Measurements from ENCODE around the gene TSPAN33.

TSPAN33 gene

GRCh38 chr7:129136887-129137642, 7.4 kb upstream of the TSPAN33 start:
- no peak for DNase-seq (ENCODE audit: low read depth)

GRCh38 chr7:129143724-129144094, 798 bp upstream of the TSPAN33 start:
- no peak for DNase-seq (ENCODE audit: low read depth)

GRCh38 chr7:129144834-129145668, 544 bp downstream of the TSPAN33 start:
- DNase-seq (ENCODE audit: low read depth) = no peak

GRCh38 chr7:129146237-129146979, 1.9 kb downstream of the TSPAN33 start:
- no peak for DNase-seq (ENCODE audit: low read depth)

GRCh38 chr7:129147731-129148130, 3.2 kb downstream of the TSPAN33 start:
- no peak for DNase-seq (ENCODE audit: low read depth)

GRCh38 chr7:129149511-129149910, 5.0 kb downstream of the TSPAN33 start:
- DNase-seq (ENCODE audit: low read depth) = no peak

GRCh38 chr7:129150199-129150996, 5.9 kb downstream of the TSPAN33 start:
- DNase-seq (ENCODE audit: low read depth) = no peak

- no peak for DNase-seq (ENCODE audit: low read depth)
Measured at GRCh38 chr7:129157651-129158050, 13.1 kb downstream of the TSPAN33 start.

- no peak for DNase-seq (ENCODE audit: low read depth)
Measured at GRCh38 chr7:129159539-129159938, 15.0 kb downstream of the TSPAN33 start.

GRCh38 chr7:129160161-129160905, 15.8 kb downstream of the TSPAN33 start:
- DNase-seq (ENCODE audit: low read depth) = no peak

GRCh38 chr7:129161524-129162225, 17.2 kb downstream of the TSPAN33 start:
- DNase-seq (ENCODE audit: low read depth) = no peak

GRCh38 chr7:129162732-129163131, 18.2 kb downstream of the TSPAN33 start:
- no peak for DNase-seq (ENCODE audit: low read depth)

GRCh38 chr7:129163875-129164544, 19.5 kb downstream of the TSPAN33 start:
- no peak for DNase-seq (ENCODE audit: low read depth)

- DNase-seq (ENCODE audit: low read depth) = no peak
Measured at GRCh38 chr7:129166745-129167144, 22.2 kb downstream of the TSPAN33 start.

GRCh38 chr7:129167817-129168216, 23.3 kb downstream of the TSPAN33 start:
- no peak for DNase-seq (ENCODE audit: low read depth)

- DNase-seq (ENCODE audit: low read depth) = no peak
Measured at GRCh38 chr7:129168231-129169021, 23.9 kb downstream of the TSPAN33 start.

GRCh38 chr7:129169171-129169671, 24.7 kb downstream of the TSPAN33 start:
- DNase-seq (ENCODE audit: low read depth) = no peak

- DNase-seq (ENCODE audit: low read depth) = no peak
Measured at GRCh38 chr7:129169686-129170440, 25.4 kb downstream of the TSPAN33 start.
